Neural cell (in vitro differentiated cells): ENCODE measurements around the gene SEC14L3. TPM values are rescaled to one million over a fixed set of nuclear protein-coding genes. Genes with fewer than 3 reads are reported as not detected.

Source experiments
- H2AFZ ChIP-seq: fragments of 200-600, 300-800 bp; sonication (generic), shearing (Covaris generic); 2 replicates; pipeline ENCODE4 v1.6.0; 2014; ENCODE audit warnings: low read depth, mild to moderate bottlenecking, antibody characterized with exemption, low read length, moderate library complexity
- H3F3A ChIP-seq: fragments of 200-600 bp; shearing (Covaris generic); 2 replicates; pipeline ENCODE4 v1.6.1; 2016; ENCODE audit warnings: mild to moderate bottlenecking, moderate library complexity, mixed read lengths, antibody characterized with exemption, low read length; ENCODE audit not compliant: insufficient read depth, poor library complexity, severe bottlenecking
- H3K27ac ChIP-seq: fragments of 200-600, 300-800 bp; sonication (generic), shearing (Covaris generic); 2 replicates; pipeline ENCODE4 v1.5.1; 2014; ENCODE audit warnings: mild to moderate bottlenecking, low read length, moderate library complexity
- H3K27me3 ChIP-seq: fragments of 300-800, 200-600 bp; sonication (generic), shearing (Covaris generic); 2 replicates; pipeline ENCODE4 v1.6.0; 2014; ENCODE audit warnings: mild to moderate bottlenecking, low read depth, low read length, moderate library complexity; ENCODE audit not compliant: insufficient read depth
- H3K36me3 ChIP-seq: fragments of 300-800, 200-600 bp; sonication (generic), shearing (Covaris generic); 2 replicates; pipeline ENCODE4 v1.5.1; 2014; ENCODE audit warnings: mild to moderate bottlenecking, antibody characterized with exemption, low read length, moderate library complexity; ENCODE audit not compliant: insufficient read depth
- H3K4me2 ChIP-seq: fragments of 300-800, 200-600 bp; sonication (generic), shearing (Covaris generic); 2 replicates; pipeline ENCODE4 v1.6.0; 2014; ENCODE audit warnings: mild to moderate bottlenecking, low read length
- H3K4me3 ChIP-seq: fragments of 300-800, 200-600 bp; sonication (generic), shearing (Covaris generic); 2 replicates; pipeline ENCODE4 v1.5.1; 2014; ENCODE audit warnings: mild to moderate bottlenecking, low read length, moderate library complexity
- H3K79me2 ChIP-seq: fragments of 200-600 bp; shearing (Covaris generic); replicated peaks from 2 replicates; pipeline ENCODE4 v1.6.0; 2014; ENCODE audit warnings: mild to moderate bottlenecking, low read length, moderate library complexity; ENCODE audit not compliant: insufficient read depth
- H3K9ac ChIP-seq: fragments of 300-800, 200-600 bp; sonication (generic), shearing (Covaris generic); 2 replicates; pipeline ENCODE4 v1.6.1; 2016; ENCODE audit warnings: mild to moderate bottlenecking, low read length, mixed read lengths
- H3K9me2 ChIP-seq: fragments of 200-600 bp; shearing (Covaris generic); 2 replicates; pipeline ENCODE4 v1.6.1; 2016; ENCODE audit warnings: mild to moderate bottlenecking, low read length, mixed read lengths; ENCODE audit not compliant: insufficient read depth
- H3K9me3 ChIP-seq: fragments of 200-600, 300-800 bp; sonication (generic), shearing (Covaris generic); 2 replicates; pipeline ENCODE4 v1.6.1; 2016; ENCODE audit warnings: mild to moderate bottlenecking, mixed run types, low read length, moderate library complexity, mixed read lengths
- H4K20me1 ChIP-seq: fragments of 200-600 bp; shearing (Covaris generic); 2 replicates; pipeline ENCODE4 v1.6.1; 2016; ENCODE audit warnings: mild to moderate bottlenecking, mixed run types; ENCODE audit not compliant: insufficient read depth
- EP300 ChIP-seq: fragments of 450-650 bp; conservative IDR thresholded peaks from 2 replicates; pipeline ENCODE4 v1.6.1; 2014; ENCODE audit warnings: antibody characterized with exemption, mild to moderate bottlenecking, moderate library complexity; ENCODE audit not compliant: poor library complexity, severe bottlenecking
- EZH2 ChIP-seq: fragments of 200-600, 300-800 bp; shearing (Covaris generic), sonication (generic); IDR thresholded peaks from 2 replicates; pipeline ENCODE4 v1.6.1; 2014; ENCODE audit warnings: antibody characterized with exemption, low read length, borderline replicate concordance, mild to moderate bottlenecking; ENCODE audit not compliant: insufficient read depth, poor library complexity, severe bottlenecking
- MXI1 ChIP-seq: fragments of 450-650 bp; conservative IDR thresholded peaks from 2 replicates; pipeline ENCODE4 v1.6.1; 2014; ENCODE audit warnings: antibody characterized with exemption, mild to moderate bottlenecking; ENCODE audit not compliant: poor library complexity, severe bottlenecking
- POLR2AphosphoS5 ChIP-seq: IDR thresholded peaks from 2 replicates; pipeline ENCODE4 v1.6.1; 2012
- RAD21 ChIP-seq: fragments of 450-650 bp; conservative IDR thresholded peaks from 2 replicates; pipeline ENCODE4 v1.6.1; 2014; ENCODE audit warnings: antibody characterized with exemption, mild to moderate bottlenecking, moderate library complexity
- REST ChIP-seq: IDR thresholded peaks from 2 replicates; pipeline ENCODE4 v1.6.1; 2012; ENCODE audit warnings: borderline replicate concordance
- SMC3 ChIP-seq: fragments of 450-650 bp; conservative IDR thresholded peaks from 2 replicates; pipeline ENCODE4 v1.6.1; 2014; ENCODE audit warnings: antibody characterized with exemption, mild to moderate bottlenecking, moderate library complexity; ENCODE audit not compliant: poor library complexity
- TAF1 ChIP-seq: IDR thresholded peaks from 2 replicates; pipeline ENCODE4 v1.6.1; 2012; ENCODE audit warnings: low read depth
- polyA plus RNA-seq: library from polyadenylated mRNA; depleted of rRNA; stranded (reverse); fragments of >200 nt; gene quantifications from 2 replicates; pipeline ENCODE4 v1.2.3, GENCODE V29; 2014
- TF ChIP-seq, protein P1 (sequence below): fragments of 450-650 bp; IDR thresholded peaks from 2 replicates; pipeline ENCODE4 v1.5.1; 2014; ENCODE audit warnings: antibody characterized with exemption, mild to moderate bottlenecking, moderate library complexity; ENCODE audit not compliant: poor library complexity, severe bottlenecking

SEC14L3 gene
- polyA plus RNA-seq, 1 donor from 2014 or later: not detected

- Histone ChIP-seq H3K9ac (no peak overlapping the region), H3K79me2 (no peaks in the 10 kb centered on the region), H3K4me2 (no peak overlapping the region), H3K27ac (no peak overlapping the region), H4K20me1 (no peaks in the 10 kb centered on the region), H3K9me2 (no peaks in the 10 kb centered on the region), H3K9me3 (no peaks in the 10 kb centered on the region), H2AFZ (no peak overlapping the region), H3K36me3 (no peaks in the 10 kb centered on the region), H3K4me3 (no peak overlapping the region), H3F3A (no peaks in the 10 kb centered on the region), H3K27me3 (no peaks in the 10 kb centered on the region)
- TF ChIP-seq, protein P1, sequence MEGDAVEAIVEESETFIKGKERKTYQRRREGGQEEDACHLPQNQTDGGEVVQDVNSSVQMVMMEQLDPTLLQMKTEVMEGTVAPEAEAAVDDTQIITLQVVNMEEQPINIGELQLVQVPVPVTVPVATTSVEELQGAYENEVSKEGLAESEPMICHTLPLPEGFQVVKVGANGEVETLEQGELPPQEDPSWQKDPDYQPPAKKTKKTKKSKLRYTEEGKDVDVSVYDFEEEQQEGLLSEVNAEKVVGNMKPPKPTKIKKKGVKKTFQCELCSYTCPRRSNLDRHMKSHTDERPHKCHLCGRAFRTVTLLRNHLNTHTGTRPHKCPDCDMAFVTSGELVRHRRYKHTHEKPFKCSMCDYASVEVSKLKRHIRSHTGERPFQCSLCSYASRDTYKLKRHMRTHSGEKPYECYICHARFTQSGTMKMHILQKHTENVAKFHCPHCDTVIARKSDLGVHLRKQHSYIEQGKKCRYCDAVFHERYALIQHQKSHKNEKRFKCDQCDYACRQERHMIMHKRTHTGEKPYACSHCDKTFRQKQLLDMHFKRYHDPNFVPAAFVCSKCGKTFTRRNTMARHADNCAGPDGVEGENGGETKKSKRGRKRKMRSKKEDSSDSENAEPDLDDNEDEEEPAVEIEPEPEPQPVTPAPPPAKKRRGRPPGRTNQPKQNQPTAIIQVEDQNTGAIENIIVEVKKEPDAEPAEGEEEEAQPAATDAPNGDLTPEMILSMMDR: no peak
- no peak for TF ChIP-seq TAF1
- no peak for TF ChIP-seq EZH2
- TF ChIP-seq RAD21: no peak
- TF ChIP-seq POLR2AphosphoS5: no peak
- no peak for TF ChIP-seq REST
- no peak for TF ChIP-seq SMC3
- TF ChIP-seq EP300: no peak
- no peak for TF ChIP-seq MXI1
Observed at GRCh38 chr22:30497466-30498150, 25.8 kb upstream of the SEC14L3 start.

DNA sequence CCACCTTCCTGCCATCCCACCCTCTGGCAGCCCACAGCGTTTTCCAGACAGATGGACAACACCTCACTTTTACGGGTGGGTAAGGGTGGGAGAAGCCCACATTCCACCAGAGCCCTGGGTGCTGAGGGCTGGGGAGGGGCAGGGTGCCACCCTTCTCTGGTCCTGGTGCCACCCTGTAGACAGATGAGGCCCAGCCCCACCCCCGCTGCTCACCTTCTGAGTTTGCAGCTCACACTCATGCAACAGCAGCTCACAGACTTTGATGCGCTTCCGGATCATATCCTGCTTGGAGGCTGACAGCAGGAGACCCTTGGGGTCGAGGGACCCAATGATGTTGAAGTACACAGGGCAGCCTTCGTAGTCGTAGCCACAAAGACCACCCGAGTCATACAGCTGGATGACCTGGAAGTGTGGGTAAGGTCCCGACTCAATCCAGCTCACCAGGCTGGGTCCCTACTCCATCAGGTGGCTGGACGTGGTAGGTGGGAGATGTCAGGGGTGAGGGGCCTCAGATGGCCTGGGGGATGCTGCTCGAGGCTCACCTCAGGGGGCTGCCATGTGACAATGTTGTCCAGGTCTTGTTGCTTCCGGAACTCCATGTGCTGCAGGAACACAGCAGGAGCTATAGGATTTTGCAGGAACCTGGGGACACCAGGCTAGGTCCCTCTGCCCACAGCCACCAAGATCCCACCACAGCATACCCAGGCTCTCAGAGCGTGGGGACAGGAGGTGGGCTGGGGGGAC is 23.4 kb upstream of the SEC14L3 start:
- H3K4me3 ChIP-seq: no peak overlapping the region
- no peaks in the 10 kb centered on the region for H3K27me3 ChIP-seq
- H3K4me2 ChIP-seq: no peak overlapping the region
- no peaks in the 10 kb centered on the region for H3K9me3 ChIP-seq
- TF ChIP-seq RAD21 (no peak), EP300 (no peak), POLR2AphosphoS5 (no peak), TAF1 (no peak), EZH2 (no peak), REST (no peak), SMC3 (no peak), MXI1 (no peak)
- TF ChIP-seq, protein P1: no peak
- no peak overlapping the region for H3K9ac ChIP-seq
- H3K27ac ChIP-seq: no peak overlapping the region
- H3K9me2 ChIP-seq: no peaks in the 10 kb centered on the region
- no peaks in the 10 kb centered on the region for H3F3A ChIP-seq
- H3K36me3 ChIP-seq: no peaks in the 10 kb centered on the region
- no peaks in the 10 kb centered on the region for H4K20me1 ChIP-seq
- no peaks in the 10 kb centered on the region for H3K79me2 ChIP-seq
- no peak overlapping the region for H2AFZ ChIP-seq
